ENCODE data around the gene SNRPD2.

- TF ChIP-seq EZH2 (IDR thresholded peaks at IDR 0.05; ENCODE audit: low read length, missing control alignments) (no peak), CTCF (conservative IDR thresholded peaks at IDR 0.05 in 1 of 2, IDR thresholded peaks at IDR 0.05 in 1 of 2; ENCODE audit: low read depth in 1 of 2, low read length in 2 of 2) (no peak)
These were observed 36.7 kb downstream of the SNRPD2 start for GRCh38 chr19:45655073-45655472.

All from fibroblast of lung (primary cell).